Activated naive CD4-positive, alpha-beta T cell treated with anti-CD3 and anti-CD28 coated beads, Interleukin-2, amount 50 U/mL, for 16 hours (primary cell): ENCODE results near the gene KLHL26.
A peak's percentile ranks its signal among the peaks of the same experiment; 100 is the strongest.
"Not testable (repeated sequence)": the region's sequence is repeated elsewhere in the genome, so short reads cannot be mapped to it uniquely, and the experiment has no call there.

Experiments used
- DNase-seq: peaks from one replicate; pipeline ENCODE4 v3.0.0-alpha.2; 2020

The KLHL26 gene

DNA sequence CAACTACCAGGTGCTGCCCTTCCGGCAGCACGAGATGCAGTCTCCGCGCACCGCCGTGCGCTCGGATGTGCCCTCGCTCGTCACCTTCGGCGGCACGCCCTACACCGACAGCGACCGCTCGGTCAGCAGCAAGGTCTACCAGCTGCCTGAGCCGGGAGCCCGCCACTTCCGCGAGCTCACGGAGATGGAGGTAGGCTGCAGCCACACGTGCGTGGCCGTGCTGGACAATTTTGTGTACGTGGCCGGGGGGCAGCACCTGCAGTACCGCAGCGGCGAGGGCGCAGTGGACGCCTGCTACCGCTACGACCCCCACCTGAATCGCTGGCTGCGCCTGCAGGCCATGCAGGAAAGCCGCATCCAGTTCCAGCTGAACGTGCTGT lies 31.4 kb downstream of the KLHL26 start:
- no peak for DNase-seq

- no peak for DNase-seq
Measured at GRCh38 chr19:18668744-18669523, 32.1 kb downstream of the KLHL26 start.

- DNase-seq, result no peak
Measured at GRCh38 chr19:18669524-18669817, 32.6 kb downstream of the KLHL26 start.

DNA sequence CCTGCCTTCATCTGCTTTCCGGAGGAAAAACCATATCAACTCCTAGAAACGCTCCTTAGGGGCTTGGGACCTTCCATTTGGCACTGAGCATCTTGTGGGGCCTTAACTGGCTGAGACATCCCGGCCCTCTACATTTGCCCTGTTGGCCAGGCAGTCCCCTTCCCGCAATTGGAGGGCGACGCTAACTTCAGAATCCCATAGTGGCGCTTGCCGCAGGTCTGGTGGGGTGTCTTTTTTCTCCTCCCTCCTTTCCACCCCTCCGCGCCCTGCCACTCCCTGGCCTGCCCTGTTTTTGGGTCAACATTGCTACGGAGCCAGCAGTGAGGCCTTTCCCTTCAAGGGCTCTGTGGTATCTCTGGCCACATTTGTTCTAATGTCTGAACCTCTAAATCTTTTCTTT lies 33.1 kb downstream of the KLHL26 start:
- DNase-seq, result no peak

- no peak for DNase-seq
Measured at GRCh38 chr19:18670312-18670711, 33.5 kb downstream of the KLHL26 start.

DNA sequence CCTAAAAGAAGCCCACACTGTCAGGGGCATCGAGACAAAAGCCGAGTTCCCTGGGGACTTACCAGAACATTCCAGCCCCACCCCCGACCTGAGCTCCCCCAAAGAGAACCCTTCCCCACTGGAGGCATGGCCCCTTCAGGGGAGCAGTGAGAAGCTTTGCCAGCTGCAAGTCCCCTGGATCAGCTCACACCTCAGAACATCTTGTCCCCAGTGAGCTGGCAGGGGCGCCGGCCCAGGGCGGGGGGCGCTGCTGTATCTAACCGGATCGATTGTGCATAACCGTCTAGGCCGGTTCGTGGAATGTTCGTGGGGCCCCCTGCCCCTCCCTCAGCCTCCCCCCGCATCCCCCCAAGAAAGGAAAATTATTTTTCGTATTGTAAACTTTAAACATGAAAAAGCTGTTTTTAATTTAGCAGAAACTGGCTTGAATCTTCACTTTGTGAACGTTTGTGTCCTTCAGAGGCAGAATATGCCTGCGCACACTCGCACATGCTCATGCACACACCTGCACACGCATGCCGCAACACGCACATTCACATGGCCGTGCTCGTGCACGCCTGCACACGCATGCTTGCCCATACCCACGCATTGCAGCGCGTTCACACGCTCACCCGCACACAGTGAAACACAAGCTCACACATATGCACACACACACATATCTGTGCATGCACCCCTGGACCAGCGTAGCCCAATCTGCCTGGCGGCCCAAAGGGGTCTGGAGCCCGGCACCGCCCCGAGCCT lies 34.6 kb downstream of the KLHL26 start:
- no peak for DNase-seq

DNA sequence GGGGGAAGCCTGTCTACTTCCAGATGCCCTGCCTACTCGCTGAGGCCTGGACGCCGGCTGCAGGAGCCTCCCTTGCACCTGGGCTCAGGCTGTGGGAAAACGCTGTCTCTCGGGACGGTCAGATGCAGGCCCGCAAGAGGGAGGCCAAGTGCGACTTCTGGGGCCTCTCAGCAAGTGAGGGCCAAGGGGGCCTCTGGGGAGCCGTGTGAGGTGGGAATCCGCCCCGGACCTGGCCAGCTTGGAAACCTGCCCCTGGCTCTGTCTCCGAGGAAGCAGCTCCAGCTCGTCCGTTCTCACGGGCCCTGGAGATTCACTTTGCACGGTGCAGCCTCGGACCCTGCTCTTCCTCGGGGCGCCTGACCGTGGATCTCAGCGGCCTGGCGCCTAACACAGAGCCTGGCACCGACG lies 35.2 kb downstream of the KLHL26 start:
- DNase-seq, result no peak

- DNase-seq, result no peak
Measured at GRCh38 chr19:18672606-18673337, 35.9 kb downstream of the KLHL26 start.

GRCh38 chr19:18674616-18675015 lies 37.8 kb downstream of the KLHL26 start:
- DNase-seq, result no peak

- peak; percentile 26 for DNase-seq
Measured at GRCh38 chr19:18675779-18676178, 39.0 kb downstream of the KLHL26 start.

DNA sequence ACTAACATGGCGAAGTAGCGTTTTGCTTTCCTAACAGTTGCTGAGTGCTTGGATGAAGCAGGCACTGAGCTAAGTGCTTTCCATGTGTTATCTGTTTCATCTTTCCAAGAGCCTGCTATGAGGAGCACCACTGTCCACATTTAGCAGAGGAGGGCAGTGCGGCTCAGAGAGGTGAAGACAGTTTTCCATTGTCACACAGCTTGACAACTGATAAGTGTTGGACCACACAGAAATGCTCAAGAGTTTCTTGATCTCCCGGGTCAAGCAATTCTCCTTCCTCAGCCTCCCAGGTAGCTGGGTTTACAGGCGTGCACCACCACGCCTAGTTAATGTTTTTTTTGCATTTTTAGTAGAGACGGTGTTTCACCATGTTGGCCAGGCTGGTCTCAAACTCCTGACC lies 39.9 kb downstream of the KLHL26 start:
- no peak for DNase-seq

GRCh38 chr19:18677156-18677555 lies 40.3 kb downstream of the KLHL26 start:
- no peak for DNase-seq

DNA sequence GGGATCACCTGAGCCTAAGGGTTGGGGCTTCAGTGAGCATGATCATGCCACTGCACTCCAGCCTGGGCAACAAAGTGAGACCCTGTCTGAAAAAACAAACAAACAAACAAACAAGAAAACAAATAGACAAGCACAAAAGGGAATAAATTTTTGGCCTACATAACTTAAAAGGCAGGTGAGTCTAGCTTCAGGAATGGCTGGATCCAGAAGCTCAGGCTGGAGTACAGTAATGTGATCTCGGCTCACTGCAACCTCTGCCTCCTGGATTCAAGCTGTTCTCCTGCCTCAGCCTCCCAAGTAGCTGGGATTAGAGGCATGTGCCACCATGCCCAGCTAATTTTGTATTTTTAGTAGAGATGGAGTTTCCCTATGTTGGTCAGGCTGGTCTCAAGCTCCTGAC lies 43.3 kb downstream of the KLHL26 start:
- DNase-seq, result not testable (repeated sequence)

GRCh38 chr19:18682807-18683108 lies 45.9 kb downstream of the KLHL26 start:
- no peak for DNase-seq

DNA sequence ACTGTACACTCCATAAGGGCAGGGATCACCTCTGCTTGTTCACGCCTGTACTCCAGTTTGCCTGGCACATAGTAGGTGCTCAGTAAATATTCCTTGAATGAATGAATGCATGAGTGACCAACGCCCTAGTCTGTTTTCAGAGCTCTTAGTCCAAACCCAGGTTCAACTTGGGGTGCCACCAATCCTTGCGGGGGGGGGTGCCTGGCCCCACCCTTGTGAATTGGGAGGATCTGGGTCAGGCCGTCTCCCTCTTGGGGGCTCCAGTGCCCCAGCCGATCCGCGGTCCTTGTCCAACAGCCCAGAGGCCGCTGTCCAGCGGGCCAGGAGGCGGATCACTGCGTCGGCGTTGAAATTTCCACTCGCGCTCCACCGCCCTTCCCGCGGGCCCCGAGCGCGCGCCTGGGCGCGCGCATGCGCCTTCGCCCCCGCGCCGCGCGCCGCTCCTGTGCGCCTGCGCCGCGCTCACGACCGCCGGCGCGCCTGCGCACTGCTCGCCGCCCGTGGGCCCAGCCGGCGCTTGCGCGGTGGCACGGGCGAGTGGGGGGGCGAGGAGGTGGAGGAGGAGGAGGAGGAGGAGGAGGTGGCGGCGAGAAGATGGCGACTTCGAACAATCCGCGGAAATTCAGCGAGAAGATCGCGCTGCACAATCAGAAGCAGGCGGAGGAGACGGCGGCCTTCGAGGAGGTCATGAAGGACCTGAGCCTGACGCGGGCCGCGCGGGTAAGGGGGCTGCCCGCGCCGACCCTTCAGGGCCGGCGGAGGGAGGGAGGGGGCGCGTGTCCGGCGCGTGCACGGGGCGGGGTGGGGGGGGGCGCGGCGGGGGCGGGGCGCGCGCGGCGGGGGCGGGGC lies 46.5 kb downstream of the KLHL26 start, which contains the start of gene CRTC1:
Gene CRTC1, plus strand, starts transcription at position 572 of the 849 bp plus-strand sequence. Its CDS starts 23 bp downstream, at position 595.
- peak; percentile 92 for DNase-seq

GRCh38 chr19:18683958-18684641 lies 47.3 kb downstream of the KLHL26 start:
- no peak for DNase-seq

DNA sequence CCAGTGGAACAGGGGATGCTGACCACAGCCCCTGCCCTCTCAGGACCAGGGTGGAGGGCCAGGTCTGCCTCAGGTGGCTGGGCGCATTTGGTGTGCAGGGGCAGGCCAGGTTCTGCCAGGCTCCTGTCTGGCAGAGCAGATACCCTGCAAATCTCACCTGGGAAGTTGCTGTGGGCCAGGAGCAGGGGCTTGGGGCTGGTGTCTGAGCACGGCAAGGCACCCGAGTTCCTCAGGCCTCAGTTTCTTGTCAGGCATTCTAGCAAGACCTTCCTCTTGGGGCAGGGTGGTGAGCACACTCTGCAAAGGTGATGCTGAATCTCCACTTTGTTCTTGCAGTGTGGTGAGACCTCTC lies 47.8 kb downstream of the KLHL26 start:
- DNase-seq, result no peak

DNA sequence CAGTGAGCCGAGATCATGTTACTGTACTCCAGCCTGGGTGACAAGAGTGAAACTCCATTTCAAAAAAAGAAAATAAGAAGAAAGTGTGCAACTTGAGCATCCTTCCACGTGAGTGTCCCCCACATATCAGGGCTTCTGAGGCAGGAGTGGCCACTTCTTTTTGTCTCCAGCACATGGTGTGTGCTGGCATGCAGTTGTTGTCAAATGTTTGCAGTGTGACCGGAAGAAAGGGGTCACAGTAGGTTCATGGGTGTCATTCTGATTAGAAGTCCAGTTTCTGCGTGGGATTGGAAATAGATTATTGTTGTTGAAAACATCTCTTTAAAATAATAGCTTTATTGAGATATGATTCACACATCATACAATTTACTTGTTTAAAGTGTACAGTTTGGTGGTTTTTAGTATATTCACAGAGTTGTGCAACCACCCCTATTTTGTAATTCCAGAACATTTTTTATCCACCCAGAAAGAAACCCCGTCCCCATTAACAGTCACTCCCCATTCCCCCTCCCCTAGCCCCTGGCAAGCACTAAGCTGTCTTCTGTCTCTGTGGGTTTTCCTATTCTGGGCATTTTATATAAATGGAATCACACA lies 48.9 kb downstream of the KLHL26 start:
- no peak for DNase-seq

DNA sequence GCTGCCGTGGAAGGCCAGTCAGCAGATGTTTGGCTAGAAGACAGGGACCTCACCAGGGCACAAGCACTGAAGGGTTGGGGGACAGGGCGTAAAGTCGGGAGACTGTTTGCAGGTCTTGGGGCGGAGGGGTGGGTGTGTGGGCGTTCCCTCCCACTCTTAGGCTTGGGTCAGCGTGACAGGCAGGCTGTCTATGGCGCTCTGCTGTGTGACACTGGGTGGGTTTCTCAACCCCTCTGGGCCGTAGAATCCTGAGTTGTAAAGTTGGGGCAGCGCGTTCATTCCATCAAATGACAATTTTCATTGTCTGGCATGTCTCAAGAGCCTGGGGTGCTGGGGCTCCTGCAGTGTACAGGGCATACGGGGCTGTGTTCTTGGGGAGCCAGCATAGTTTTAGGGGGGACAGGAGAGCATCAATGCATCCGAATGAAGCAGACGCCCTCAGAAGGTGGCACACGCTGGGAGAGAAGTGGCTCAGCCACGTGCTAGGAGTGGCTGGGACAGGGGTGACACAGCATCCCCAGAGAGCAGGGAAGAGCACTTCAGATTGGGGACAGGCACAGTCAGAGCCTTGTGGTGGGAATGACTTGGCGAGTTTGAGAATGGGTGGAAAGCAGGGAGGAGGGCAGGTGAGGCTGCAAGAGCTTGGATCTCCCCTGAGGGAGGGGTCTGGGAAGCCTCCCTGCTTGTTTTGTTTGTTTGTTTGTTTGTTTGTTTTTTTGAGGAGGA lies 51.1 kb downstream of the KLHL26 start:
- no peak for DNase-seq

DNA sequence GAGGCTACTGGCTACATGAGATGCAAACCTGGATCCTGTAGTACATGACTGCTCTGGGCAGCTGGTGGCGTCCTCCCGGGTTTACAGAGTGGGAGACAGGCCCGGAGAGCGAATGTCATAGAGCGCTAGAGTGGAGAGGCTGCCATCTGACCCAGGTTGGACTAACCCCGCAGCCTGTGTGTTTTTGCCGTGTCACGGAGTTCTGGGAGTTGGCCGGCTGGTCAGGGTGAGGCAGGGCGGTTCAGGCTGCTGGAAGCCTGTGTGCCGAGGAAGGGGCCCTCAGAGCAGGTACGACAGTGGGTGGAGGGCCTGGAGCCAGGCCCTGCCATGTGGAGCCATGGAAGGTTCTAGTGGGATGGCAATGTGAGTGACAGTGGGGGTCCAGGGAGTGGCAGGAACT lies 59.2 kb downstream of the KLHL26 start:
- DNase-seq, result no peak

DNA sequence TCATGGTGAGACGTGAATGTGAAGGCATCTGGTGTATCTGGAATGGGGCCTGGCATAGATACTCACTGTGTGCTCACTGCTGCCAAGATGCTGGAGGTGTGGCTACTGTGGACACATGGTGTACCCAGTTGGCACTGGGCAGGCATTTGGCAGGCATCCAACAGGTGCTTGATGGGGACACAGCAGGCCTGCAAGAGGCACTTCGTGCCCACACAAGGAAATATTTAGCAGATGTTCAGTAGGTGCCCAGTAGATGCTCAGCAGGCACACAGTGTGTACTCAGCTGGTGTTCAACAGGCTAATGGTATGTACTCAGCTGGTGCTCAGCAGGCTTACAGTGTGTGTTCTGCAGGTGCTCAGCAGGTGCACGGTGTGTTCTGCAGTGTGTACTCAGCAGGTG lies 60.9 kb downstream of the KLHL26 start:
- DNase-seq, result no peak
